ENCODE measurements around the gene SCO1. TPM values are rescaled to one million over a fixed set of nuclear protein-coding genes. Genes with fewer than 3 reads are reported as not detected.

The SCO1 gene
- total and polyA plus RNA-seq, 10 of the 15 experiments (the other 5 are each of a cell fraction or from before 2014, with no cell fraction given) = 8.2 to 73.0 (median 37.1) TPM

DNA sequence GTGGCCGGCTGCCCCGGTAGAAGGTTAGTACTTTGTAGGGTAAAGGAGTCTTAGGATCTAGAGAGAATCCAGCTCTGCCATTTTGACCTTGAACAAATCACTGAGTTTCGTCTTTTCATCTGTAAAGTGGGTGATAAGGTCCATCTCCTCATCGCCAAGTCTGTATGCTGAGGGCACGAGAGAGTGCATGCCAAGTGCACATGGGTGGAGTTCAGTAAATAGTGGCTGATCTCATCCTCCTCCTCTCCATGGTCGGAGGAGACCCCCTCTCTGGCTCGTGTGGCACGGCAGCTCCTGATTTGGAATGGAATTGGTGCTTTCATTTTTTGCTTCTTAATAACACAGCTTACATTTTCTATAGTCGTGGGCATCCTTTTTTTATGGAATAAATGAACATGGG lies 70.9 kb downstream of the SCO1 start:
- CTCF ChIA-PET = interaction anchor here (1.2 to 10.7 kb wide), 2 partner anchors 8 to 21 kb away, joined by 3 to 138 read pairs; no protein-coding TSS in a partner anchor
- Histone ChIP-seq H4K20me1 (ENCODE audit: control insufficient read depth, insufficient read depth) (no peaks in the 10 kb centered on the region), H3K27me3 (replicated peaks in 1 of 2; ENCODE audit: control insufficient read depth in 2 of 2, insufficient read depth in 2 of 2, low read length in 1 of 2) (no peaks in the 10 kb centered on the region; a peak in 1 of 4 replicates), H3K4me3 (no peak overlapping the region), H3K4me2 (ENCODE audit: control insufficient read depth, insufficient read depth) (no peak overlapping the region), H3K36me3 (ENCODE audit: control insufficient read depth in 2 of 2, insufficient read depth in 2 of 2, low read length in 1 of 2) (no peaks in the 10 kb centered on the region), H3K9me3 (replicated peaks; ENCODE audit: control insufficient read depth, insufficient read depth, low read length) (no peaks in the 10 kb centered on the region), H3K27ac (ENCODE audit: control insufficient read depth, insufficient read depth) (no peak overlapping the region), H3K4me1 (ENCODE audit: control insufficient read depth, insufficient read depth, low read length) (no peaks in the 10 kb centered on the region), H3K9ac (ENCODE audit: control insufficient read depth, insufficient read depth, low read length) (no peak overlapping the region), H2AFZ (ENCODE audit: control insufficient read depth, low read depth, low read length) (no peak overlapping the region), H3K79me2 (ENCODE audit: control insufficient read depth, insufficient read depth, low read length) (no peaks in the 10 kb centered on the region)
- ATAC-seq = no peak
- no peak for DNase-seq (ENCODE audit: low read depth, low spot score)
- intact Hi-C loops (cut with micrococcal nuclease; ENCODE audit: unreplicated experiment) (no loop called here), in situ Hi-C loops (cut with MboI) (loop anchor here (25.0 kb wide), 3 partner anchors 511 to 1011 kb away; no protein-coding TSS in a partner anchor)
- POLR2A ChIA-PET = no interaction called here
- SMC1A ChIA-PET (ENCODE audit: uncharacterized antibody, unreplicated experiment) = no interaction called here
- no peak for FAIRE-seq
- BruUV-seq (replicated peaks) = no TSS peak
- 49% methylated on average over 9 of the region's 9 CpGs for WGBS (ENCODE audit: insufficient coverage, insufficient replicate concordance, low lambda C conversion rate, missing lambda C conversion rate)
- TF ChIP-seq GATAD2B (conservative IDR thresholded peaks at IDR 0.05; ENCODE audit: low read depth) (no peak), TCF7 (IDR thresholded peaks at IDR 0.05; ENCODE audit: borderline replicate concordance) (no peak), TBL1XR1 (IDR thresholded peaks at IDR 0.05; ENCODE audit: low read depth, low read length) (no peak), IKZF1 (conservative IDR thresholded peaks at IDR 0.05) (no peak), RELA (IDR thresholded peaks at IDR 0.05; ENCODE audit: borderline replicate concordance, partially characterized antibody) (no peak), ZBTB4 (CRISPR knock-in tag; IDR thresholded peaks at IDR 0.05) (no peak), RB1 (IDR thresholded peaks at IDR 0.05; ENCODE audit: borderline replicate concordance) (no peak), RCOR1 (conservative IDR thresholded peaks at IDR 0.05; ENCODE audit: low read depth, low read length) (no peak), HCFC1 (IDR thresholded peaks at IDR 0.05; ENCODE audit: low read length) (no peak), FOXK2 (IDR thresholded peaks at IDR 0.05) (no peak), USF1 (IDR thresholded peaks at IDR 0.05; ENCODE audit: borderline replicate concordance, extremely low read length, insufficient read depth, low read depth, low read length) (no peak), SP1 (IDR thresholded peaks at IDR 0.05; ENCODE audit: low read depth, low read length) (no peak), MYC (IDR thresholded peaks at IDR 0.05; ENCODE audit: insufficient read depth, insufficient read length, insufficient replicate concordance, low read length, severe bottlenecking) (no peak), ZSCAN29 (IDR thresholded peaks at IDR 0.05) (no peak)
- TF ChIP-seq, protein P1, sequence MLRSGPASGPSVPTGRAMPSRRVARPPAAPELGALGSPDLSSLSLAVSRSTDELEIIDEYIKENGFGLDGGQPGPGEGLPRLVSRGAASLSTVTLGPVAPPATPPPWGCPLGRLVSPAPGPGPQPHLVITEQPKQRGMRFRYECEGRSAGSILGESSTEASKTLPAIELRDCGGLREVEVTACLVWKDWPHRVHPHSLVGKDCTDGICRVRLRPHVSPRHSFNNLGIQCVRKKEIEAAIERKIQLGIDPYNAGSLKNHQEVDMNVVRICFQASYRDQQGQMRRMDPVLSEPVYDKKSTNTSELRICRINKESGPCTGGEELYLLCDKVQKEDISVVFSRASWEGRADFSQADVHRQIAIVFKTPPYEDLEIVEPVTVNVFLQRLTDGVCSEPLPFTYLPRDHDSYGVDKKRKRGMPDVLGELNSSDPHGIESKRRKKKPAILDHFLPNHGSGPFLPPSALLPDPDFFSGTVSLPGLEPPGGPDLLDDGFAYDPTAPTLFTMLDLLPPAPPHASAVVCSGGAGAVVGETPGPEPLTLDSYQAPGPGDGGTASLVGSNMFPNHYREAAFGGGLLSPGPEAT (IDR thresholded peaks at IDR 0.05; ENCODE audit: low read depth) = no peak
- RAD21 ChIA-PET (ENCODE audit: unreplicated experiment) = interaction anchor here (1.0 kb wide), 1 partner anchor 12 kb away, joined by 3 read pairs; no protein-coding TSS in a partner anchor

Measured in GM12878 (cell line).